HEK293 (cell line): ENCODE data around the gene ACADM.
"Not testable (repeated sequence)": the region's sequence is repeated elsewhere in the genome, so short reads cannot be mapped to it uniquely, and the experiment has no call there.

Experiments
- OSR2 ChIP-seq: fragments of 450-650 bp; formaldehyde crosslinking; IDR thresholded peaks from 2 replicates; pipeline ENCODE4 v1.5.1; 2016; ENCODE audit warnings: missing biosample characterization, missing genetic modification characterization
- ZNF596 ChIP-seq: fragments of 450-650 bp; IDR thresholded peaks from 2 replicates; pipeline ENCODE4 v1.5.0; 2018; ENCODE audit warnings: missing biosample characterization, mild to moderate bottlenecking, missing genetic modification characterization, moderate library complexity

- not testable (repeated sequence) for TF ChIP-seq OSR2 (tag by site-specific recombination); ZNF596
Observed at GRCh38 chr1:75777812-75778211, 53.3 kb downstream of the ACADM start.
